GM21423 (cell line): ENCODE data around the gene DDRGK1.

ENCODE experiments used
- ATAC-seq: cut with Tn5 transposase; IDR thresholded peaks from one replicate; pipeline ENCODE4 v1.9.1; 2021; ENCODE audit warnings: mild to moderate bottlenecking, moderate library complexity; ENCODE audit not compliant: unreplicated experiment

Gene DDRGK1

GRCh38 chr20:3204124-3204794, at the start of gene DDRGK1:
Gene DDRGK1 (minus strand): TSS chr20:3204682. CDS start chr20:3204627, 55 bp downstream.
- peak; percentile 80 for ATAC-seq

GRCh38 chr20:3251806-3252205, 47.3 kb upstream of the DDRGK1 start:
- no peak for ATAC-seq

- ATAC-seq, result no peak
Observed at GRCh38 chr20:3250091-3250504, 45.6 kb upstream of the DDRGK1 start.

- no peak for ATAC-seq
Observed at GRCh38 chr20:3248993-3249347, 44.5 kb upstream of the DDRGK1 start.

GRCh38 chr20:3248167-3248992, 43.9 kb upstream of the DDRGK1 start:
- no peak for ATAC-seq

- no peak for ATAC-seq
Observed at GRCh38 chr20:3247638-3248037, 43.2 kb upstream of the DDRGK1 start.

GRCh38 chr20:3246682-3247081, 42.2 kb upstream of the DDRGK1 start:
- no peak for ATAC-seq

GRCh38 chr20:3245711-3246110, 41.2 kb upstream of the DDRGK1 start:
- no peak for ATAC-seq

- no peak for ATAC-seq
Observed at GRCh38 chr20:3245156-3245555, 40.7 kb upstream of the DDRGK1 start.

- ATAC-seq, result no peak
Observed at GRCh38 chr20:3244613-3245012, 40.1 kb upstream of the DDRGK1 start.

- ATAC-seq, result no peak
Observed at GRCh38 chr20:3243718-3244358, 39.4 kb upstream of the DDRGK1 start.

GRCh38 chr20:3242172-3242692, 37.8 kb upstream of the DDRGK1 start:
- no peak for ATAC-seq

GRCh38 chr20:3240776-3241363, 36.4 kb upstream of the DDRGK1 start:
- no peak for ATAC-seq

- ATAC-seq, result no peak
Observed at GRCh38 chr20:3239867-3240775, 35.6 kb upstream of the DDRGK1 start.

- no peak for ATAC-seq
Observed at GRCh38 chr20:3239026-3239866, 34.8 kb upstream of the DDRGK1 start, which contains the start of gene SLC4A11. Gene SLC4A11 (minus strand): TSS chr20:3239190. CDS start chr20:3239137, 53 bp downstream.

- no peak for ATAC-seq
Observed at GRCh38 chr20:3238616-3239025, 34.1 kb upstream of the DDRGK1 start.

- ATAC-seq, result no peak
Observed at GRCh38 chr20:3237958-3238615, 33.6 kb upstream of the DDRGK1 start.
